ENCODE results near the gene PACRG. TPM values are rescaled to one million over a fixed set of nuclear protein-coding genes. Genes with fewer than 3 reads are reported as not detected.

The PACRG gene
- total and polyA plus RNA-seq, 4 donors, result 0.47 to 3.8 (median 2.4) TPM

GRCh38 chr6:162733489-162733888 lies 5.7 kb downstream of the PACRG start:
- WGBS, result 86% methylated on average over 4 of the region's 4 CpGs
- no peaks in the 10 kb centered on the region for H3K9me3 ChIP-seq (ENCODE audit: control insufficient read depth in 4 of 4, low read length in 3 of 4)
- no peak overlapping the region for H3K4me3 ChIP-seq (ENCODE audit: low read depth in 1 of 3, low read length in 3 of 3)
- no peaks in the 10 kb centered on the region for H3K4me1 ChIP-seq (ENCODE audit: control insufficient read depth in 4 of 4, insufficient read depth in 4 of 4, low read length in 3 of 4)
- H3K27ac ChIP-seq (ENCODE audit: low read depth in 1 of 2, low read length in 2 of 2), result no peak overlapping the region
- no peak overlapping the region for H3K9ac ChIP-seq (ENCODE audit: low read depth in 1 of 2, low read length in 2 of 2)
- H3K36me3 ChIP-seq (ENCODE audit: control insufficient read depth in 4 of 4, insufficient read depth in 3 of 4, low read depth in 1 of 4, low read length in 3 of 4), result no peaks in the 10 kb centered on the region
- DNase-seq (ENCODE audit: low spot score), result no peak
- no peak for TF ChIP-seq MAX (IDR thresholded peaks at IDR 0.05)
- TF ChIP-seq ZBTB33 (IDR thresholded peaks at IDR 0.05), result no peak
- TF ChIP-seq GABPA (IDR thresholded peaks at IDR 0.05 in 1 of 2, conservative IDR thresholded peaks at IDR 0.05 in 1 of 2), result no peak
- no peak for TF ChIP-seq RAD21 (IDR thresholded peaks at IDR 0.05)
- TF ChIP-seq FOXA2 (IDR thresholded peaks at IDR 0.05), result no peak
- no peak for TF ChIP-seq EGR1 (IDR thresholded peaks at IDR 0.05; ENCODE audit: low read depth in 2 of 2)
- no peak for TF ChIP-seq ATF3 (IDR thresholded peaks at IDR 0.05)
- TF ChIP-seq CTCF (IDR thresholded peaks at IDR 0.05; ENCODE audit: low read depth, low read length, missing input control), result no peak
- no peak for TF ChIP-seq HNF4G (IDR thresholded peaks at IDR 0.05)
- no peak for TF ChIP-seq HNF4A (conservative IDR thresholded peaks at IDR 0.05)
- TF ChIP-seq SP1 (IDR thresholded peaks at IDR 0.05), result no peak
- no peak for TF ChIP-seq NR2F2 (IDR thresholded peaks at IDR 0.05)
- TF ChIP-seq JUND (IDR thresholded peaks at IDR 0.05), result no peak
- no peak for TF ChIP-seq REST (IDR thresholded peaks at IDR 0.05)
- no peak for TF ChIP-seq FOXA1 (IDR thresholded peaks at IDR 0.05)
- TF ChIP-seq RXRA (IDR thresholded peaks at IDR 0.05), result no peak
- H3K27me3 ChIP-seq (ENCODE audit: control insufficient read depth in 4 of 4, insufficient read depth in 4 of 4, low read length in 3 of 4), result no peaks in the 10 kb centered on the region

GRCh38 chr6:162736961-162737360 lies 9.2 kb downstream of the PACRG start:
- TF ChIP-seq EGR1 (IDR thresholded peaks at IDR 0.05; ENCODE audit: low read depth in 2 of 2) (no peak), SP1 (IDR thresholded peaks at IDR 0.05) (no peak), CTCF (IDR thresholded peaks at IDR 0.05; ENCODE audit: low read depth, low read length, missing input control) (peak; percentile 42), HNF4A (conservative IDR thresholded peaks at IDR 0.05) (no peak), JUND (IDR thresholded peaks at IDR 0.05) (no peak), RAD21 (IDR thresholded peaks at IDR 0.05) (peak; percentile 82 to 86), TAF1 (conservative IDR thresholded peaks at IDR 0.05) (no peak)
- Histone ChIP-seq H3K36me3 (ENCODE audit: control insufficient read depth in 4 of 4, insufficient read depth in 3 of 4, low read depth in 1 of 4, low read length in 3 of 4) (no peaks in the 10 kb centered on the region), H3K27me3 (ENCODE audit: control insufficient read depth in 4 of 4, insufficient read depth in 4 of 4, low read length in 3 of 4) (no peaks in the 10 kb centered on the region), H3K4me1 (ENCODE audit: control insufficient read depth in 4 of 4, insufficient read depth in 4 of 4, low read length in 3 of 4) (no peaks in the 10 kb centered on the region), H3K9ac (ENCODE audit: low read depth in 1 of 2, low read length in 2 of 2) (no peak overlapping the region), H3K4me3 (ENCODE audit: low read depth in 1 of 3, low read length in 3 of 3) (no peak overlapping the region), H3K9me3 (ENCODE audit: control insufficient read depth in 4 of 4, low read length in 3 of 4) (no peaks in the 10 kb centered on the region), H3K27ac (ENCODE audit: low read depth in 1 of 2, low read length in 2 of 2) (no peak overlapping the region)
- WGBS, result 22% methylated on average over 1 of the region's 1 CpG
- DNase-seq (ENCODE audit: low spot score), result no peak
